ENCODE results near the gene CIB1.
"Not testable (repeated sequence)": the region's sequence is repeated elsewhere in the genome, so short reads cannot be mapped to it uniquely, and the experiment has no call there.

Gene CIB1

DNA sequence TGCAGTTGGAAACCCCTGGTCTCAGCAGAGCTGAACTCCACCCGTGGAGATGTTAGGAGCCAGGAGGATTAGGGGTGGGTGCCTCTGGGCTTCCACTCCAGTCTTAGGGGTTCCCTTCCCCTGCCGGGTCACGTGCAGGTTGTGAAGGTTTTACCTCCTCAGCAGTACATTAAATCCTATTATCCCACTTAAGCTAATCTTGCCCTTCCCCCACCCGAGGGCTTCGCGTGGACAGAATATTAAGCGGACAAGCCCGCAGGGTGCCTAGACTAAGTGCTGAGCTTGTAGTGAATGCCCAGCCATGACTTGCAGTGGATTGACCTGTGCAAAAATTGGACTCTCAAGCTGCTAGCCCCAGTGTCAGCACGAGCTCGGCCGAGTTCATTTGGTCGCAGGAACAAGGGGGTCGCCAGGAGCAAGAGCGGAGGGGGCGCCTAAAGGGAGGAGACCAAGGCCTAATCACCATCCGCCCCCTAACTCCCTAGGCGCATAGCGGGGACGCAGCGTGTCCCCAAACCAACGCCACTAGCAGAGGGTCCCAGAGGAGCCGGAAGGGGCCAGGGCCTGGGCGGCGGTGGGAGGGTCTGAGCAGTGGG, 33.1 kb downstream of the CIB1 start:
- DNase-seq (ENCODE audit: low read depth, low spot score): no peak

DNA sequence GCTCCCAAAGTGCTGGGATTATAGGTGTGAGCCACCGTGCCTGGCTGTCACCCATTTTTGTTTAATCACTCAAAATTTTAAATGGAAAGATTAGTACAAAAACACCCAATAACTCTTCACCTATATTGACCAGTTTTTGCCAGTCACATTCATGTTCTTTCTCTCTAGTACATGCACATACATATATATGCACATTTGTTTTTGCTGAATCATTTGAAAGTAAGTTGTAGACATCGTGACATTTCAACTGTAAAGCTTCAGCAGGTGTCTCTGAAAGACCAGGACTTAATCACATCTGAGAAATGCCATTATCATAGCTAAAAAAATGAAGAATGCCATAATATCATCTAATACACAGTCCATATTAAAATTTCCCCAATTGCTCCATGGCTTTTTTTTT, 39.1 kb downstream of the CIB1 start:
- no peak for DNase-seq (ENCODE audit: low read depth, low spot score)

DNA sequence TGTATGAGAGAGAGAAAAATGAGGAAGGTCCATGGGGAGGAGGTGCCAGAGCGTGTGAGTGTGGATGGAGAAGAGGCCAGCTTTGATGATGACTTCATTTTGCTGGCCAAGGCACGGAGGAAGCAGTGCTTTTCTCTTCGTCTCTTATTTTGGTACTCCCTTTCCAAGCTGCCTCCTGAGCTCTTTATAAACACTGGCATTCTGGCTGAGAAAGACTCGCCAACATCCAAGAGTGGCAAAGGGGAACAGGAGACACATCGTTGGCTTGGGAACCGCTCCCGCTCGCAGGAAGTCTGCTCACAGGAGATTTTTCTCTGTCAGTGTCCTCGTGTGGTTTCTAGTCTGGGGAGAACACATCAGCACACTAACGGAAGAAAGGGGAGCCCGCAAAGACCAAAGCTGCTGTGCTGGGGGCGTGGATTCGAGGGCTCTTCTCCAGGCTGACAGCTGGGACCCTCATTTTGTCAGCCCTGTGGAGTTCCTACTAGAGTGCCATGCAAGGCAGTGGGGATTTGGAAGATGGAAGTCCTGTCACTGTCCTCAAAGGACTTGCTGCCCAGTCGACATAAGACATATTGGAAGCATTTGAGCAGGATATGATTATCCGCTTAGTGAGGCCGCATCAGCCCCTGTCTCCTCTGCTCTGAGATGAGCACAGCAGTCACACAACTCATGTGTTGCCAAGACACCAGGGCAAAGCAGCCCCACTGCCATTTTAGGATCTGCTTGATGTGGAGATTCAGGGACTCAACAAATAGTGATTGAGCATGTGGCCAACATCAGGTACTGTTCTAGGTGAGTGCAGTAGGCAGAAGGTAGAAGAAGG, 40.6 kb downstream of the CIB1 start:
- DNase-seq (ENCODE audit: low read depth, low spot score): no peak

DNA sequence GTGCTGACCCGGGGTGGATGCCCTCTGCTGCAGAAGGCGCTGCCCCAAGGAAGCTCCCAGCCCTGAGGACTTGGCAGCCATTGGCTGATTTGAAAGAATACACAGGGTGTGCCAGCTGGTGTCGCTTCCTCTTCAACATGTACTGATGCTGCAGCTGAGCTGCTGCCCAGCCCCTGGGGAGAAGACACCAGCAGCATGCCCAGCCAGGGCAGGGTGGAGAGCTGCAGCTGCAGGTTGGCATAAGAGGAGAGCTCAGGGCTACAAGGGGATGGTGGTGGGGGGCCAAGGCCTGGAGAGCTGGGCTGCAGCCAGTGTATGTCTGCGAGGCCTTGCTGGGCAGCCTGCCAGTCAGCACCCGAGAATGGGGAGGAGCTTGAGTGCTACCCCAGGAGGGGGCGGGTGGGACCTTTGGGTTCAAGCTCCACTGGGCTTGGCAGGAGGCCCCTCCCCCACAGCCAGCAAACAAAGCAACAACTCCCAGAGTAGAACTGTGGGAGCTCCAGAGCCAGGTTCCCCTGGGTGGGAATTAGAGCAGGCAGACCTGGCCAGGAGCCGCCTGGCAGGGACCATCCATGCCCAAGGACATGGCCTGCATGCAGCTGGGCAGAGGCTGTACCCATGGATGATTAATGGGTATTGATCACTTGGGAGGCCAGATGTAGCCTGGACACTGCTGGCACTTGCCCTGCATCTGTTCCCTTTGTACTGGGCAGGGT, 41.8 kb downstream of the CIB1 start:
- DNase-seq (ENCODE audit: low read depth, low spot score): peak; percentile 72

DNA sequence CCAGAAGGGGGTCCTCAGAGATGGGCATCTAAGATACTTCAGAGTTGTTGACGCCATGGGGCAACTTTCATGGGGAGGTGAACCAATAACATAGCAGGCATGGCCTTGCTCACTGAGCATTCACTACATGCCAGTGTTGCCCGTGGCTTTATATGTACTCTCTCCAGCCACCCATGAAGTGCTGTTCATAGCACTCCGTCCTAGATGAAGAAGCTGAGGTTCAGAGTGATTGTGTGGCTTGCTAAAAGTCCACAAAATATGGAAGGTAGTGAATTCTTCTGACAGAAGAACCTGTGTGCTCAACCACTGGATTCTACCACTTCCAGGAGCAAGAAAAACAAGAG, 42.4 kb downstream of the CIB1 start:
- DNase-seq (ENCODE audit: low read depth, low spot score): no peak

DNA sequence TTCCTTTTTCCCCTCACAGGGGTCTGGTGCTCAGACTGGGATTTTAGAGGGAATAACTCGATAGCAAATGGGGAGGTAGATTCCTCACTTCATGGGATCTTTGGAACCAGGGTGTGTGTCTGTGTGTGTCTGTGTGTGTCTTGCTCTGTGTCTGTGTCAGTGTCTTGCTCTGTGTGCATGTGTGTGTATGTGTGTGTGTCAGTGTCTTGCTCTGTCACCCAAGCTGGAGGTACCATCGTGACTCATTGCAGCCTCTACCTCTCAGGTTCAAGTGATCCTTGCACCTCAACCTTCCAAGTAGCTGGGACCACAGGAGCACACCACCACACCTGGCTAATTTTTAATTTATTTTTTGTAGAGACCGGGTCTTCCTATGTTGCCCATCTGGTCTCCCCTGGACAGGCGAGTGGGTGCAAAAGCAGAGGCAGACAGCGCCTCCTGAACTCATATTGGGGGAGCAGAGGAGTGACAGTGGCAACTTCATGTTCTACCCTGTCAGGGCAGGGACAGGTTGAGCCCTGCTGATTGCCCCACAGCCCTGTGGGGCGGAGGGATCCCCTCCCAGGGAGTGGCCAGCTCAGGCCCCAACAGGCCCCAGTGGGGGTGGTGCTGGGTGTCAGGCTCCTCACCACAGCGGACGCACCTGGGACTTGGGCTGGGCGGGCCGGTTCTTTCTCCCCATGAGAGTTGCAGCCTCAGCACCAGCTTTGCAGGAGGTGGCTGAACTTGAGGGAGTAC, 43.0 kb downstream of the CIB1 start:
- DNase-seq (ENCODE audit: low read depth, low spot score): no peak

DNA sequence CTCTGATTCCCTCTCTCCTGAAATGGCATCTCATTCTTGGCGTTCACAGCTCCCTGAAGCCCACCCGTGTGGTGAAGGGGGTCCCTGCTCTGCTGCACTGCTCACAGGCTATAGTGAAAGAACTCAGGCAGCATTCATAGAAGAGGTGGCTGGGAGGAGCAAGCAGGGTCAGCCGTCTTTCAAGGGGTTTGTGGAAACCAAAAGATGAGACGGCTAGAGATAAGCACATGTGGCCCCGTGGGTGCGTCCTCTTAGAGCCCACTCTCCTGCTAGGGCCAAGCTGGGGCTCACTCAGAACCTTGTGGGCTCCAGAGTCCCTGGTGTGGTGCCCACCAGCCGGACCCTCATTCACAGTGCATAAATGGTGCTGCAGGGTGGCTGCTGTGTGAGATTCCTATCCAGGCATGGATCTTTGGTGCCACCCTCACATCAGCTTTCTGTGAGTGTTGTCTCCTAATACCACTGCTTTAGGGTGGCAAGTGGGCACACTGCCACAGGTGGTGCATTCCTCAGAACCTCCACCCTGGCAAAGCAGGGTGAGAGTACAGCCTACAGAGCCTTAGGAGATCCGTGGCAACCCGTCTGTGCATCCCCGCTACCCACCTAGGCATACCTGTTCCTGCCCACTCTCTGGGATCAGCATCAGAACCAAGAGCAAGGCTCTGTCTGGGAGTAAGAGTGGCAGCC, 43.8 kb downstream of the CIB1 start:
- DNase-seq (ENCODE audit: low read depth, low spot score): no peak

DNA sequence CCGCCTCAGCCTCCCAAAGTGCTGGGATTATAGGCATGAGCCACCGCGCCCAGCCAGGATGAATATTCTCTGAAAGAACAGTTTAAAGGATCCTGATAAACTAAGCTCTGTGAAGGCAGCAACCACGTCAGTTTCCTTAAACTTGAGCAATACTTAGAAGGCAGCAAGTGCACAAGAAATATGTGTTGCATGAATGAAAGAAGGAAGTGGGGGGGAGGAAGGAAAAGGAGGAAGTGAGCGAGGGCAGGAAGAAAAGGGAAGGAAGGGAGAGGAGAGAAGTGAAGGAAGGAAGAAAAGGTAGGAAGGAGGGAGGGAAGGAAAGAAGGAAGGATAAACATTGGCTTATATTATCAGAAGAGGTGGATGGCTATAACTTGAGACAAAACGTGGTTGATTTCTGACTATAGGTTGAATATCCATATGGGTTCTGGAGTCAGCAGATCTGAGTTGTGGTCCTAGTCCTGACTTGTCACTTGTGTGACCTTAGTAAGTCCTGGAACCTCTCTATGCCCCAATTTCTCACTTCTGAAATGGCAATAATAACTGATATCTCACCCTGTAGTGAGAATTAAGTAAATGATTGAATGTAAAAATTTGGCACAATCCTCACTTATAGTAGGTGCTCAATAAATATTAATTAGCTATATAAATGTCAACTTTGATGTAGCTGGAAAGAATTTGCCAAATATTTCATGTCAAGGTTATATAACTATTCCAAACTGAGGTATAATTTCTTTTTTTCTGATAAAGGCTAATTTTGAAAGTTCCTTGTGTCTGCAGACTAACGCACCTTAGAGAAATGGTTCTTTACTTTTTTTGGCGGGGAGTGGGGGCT, 44.6 kb downstream of the CIB1 start:
- DNase-seq (ENCODE audit: low read depth, low spot score): no peak

DNA sequence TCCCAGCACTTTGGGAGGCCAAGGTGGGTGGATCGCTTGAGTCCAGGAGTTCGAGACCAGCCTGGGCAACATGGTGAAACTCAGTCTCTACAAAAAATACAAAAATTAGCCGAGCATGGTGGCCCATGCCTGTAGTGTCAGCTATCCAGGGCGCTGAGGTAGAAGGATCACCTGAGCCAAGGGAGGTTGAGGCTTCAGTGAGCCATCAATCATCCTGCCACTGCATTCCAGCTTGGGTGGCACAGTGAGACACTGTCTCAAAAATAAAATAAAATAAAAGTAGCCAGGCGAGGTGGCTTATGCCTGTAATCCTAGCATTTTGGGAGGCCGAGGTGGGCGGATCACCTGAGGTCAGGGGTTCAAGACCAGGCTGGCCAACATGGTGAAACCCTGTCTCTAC, 45.7 kb downstream of the CIB1 start:
- DNase-seq (ENCODE audit: low read depth, low spot score): not testable (repeated sequence)

DNA sequence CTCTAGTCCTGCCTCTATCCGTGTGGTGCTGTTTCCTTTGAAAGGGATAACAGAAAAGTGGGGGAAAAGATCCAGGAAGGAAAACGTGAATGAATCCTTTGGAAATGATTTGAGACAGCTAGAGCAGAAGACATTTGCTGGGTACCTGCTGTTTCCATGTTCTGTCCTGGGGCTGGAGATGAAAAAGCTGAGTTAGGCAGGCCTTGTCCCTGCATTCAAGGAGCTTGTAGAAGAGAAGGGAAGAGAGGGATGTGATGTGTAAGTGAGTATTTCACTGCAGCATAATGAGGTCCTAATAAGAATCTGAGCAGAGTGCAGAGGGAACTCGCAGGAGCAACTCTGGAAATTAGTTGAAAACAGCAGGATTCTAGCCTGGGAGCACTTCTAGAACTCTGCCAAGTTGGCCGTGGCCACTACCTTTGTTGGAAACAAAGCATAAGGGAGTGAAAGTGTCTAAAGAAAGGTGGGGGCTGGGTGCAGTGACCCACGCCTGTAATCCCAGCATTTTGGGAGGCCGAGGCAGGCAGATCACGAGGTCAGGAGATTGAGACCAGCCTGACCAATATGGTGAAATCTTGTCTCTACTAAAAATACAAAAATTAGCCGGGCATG, 46.4 kb downstream of the CIB1 start:
- no peak for DNase-seq (ENCODE audit: low read depth, low spot score)

DNA sequence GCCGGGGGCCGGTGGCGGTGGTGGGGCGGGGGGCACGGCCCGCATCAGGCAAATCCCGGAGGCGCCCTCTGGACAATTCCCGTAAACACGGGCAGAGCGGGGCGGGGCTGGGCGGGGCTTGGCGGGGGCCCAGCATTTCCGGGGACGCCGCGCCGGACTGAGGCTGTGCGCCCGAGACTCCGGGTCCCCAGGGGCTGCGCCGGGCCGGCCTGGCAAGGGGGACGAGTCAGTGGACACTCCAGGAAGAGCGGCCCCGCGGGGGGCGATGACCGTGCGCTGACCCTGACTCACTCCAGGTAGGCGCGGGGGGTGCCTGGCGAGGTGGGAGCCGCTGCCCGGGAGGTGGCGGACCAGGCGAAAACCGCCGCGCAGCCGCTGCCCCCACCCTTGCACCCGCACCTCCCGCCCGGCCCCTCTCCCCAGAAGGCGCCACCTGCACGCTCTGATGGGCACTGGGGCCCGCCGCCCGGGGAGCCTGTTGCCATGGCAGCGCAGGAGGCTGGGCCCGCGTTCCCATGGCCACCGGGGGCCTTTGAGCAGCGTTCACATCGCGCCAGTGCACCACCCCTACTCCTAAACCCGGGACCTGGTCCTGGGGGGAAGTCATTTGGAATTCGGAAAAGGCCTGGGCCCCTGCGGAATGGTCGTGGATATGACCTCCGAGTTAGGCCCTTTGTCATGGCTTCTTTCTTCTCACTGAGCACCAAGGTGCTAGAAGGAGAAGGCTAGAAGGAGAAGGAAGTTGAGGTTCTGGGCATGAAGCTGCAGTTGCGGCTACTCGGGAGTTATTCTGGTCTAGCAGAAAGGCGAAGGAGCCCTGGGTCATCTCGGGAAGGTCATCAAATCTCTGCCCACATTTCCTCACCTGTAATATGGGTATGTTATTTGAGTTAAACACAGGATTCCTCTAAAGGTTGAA, 48.7 kb downstream of the CIB1 start:
- peak; percentile 75 for DNase-seq (ENCODE audit: low read depth, low spot score)

DNA sequence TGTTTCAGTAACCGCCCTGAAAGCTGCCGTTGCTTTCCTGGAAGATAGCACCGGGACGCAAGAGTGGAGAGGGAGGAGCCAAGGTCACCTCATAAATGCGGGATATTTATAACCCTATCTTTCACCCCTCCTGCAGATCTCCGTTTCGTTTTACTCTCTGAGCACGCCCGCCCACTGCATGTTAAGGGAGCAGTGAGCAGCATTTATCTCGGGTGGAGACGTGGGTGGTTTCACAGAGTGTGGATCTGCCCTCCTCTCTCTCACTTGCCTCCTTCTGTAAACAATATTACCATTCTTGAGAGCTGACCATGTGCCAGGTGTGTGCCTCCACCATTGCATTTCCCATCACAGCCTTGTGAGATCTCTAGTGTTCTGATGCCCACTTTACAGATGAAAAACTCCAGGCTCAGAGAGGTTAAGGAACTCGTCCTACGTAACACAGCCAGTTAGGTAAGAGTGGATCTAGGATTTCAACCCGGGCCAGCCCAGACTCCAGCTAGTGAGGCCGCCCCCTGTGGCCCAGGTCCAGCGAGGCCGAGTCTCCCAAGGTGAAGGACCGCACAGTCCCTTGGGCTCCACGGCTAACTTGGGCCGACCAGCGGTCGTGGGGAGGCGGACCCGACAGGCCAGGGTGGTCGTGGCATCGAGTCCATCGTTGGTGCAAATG, 49.5 kb downstream of the CIB1 start:
- no peak for DNase-seq (ENCODE audit: low read depth, low spot score)

DNA sequence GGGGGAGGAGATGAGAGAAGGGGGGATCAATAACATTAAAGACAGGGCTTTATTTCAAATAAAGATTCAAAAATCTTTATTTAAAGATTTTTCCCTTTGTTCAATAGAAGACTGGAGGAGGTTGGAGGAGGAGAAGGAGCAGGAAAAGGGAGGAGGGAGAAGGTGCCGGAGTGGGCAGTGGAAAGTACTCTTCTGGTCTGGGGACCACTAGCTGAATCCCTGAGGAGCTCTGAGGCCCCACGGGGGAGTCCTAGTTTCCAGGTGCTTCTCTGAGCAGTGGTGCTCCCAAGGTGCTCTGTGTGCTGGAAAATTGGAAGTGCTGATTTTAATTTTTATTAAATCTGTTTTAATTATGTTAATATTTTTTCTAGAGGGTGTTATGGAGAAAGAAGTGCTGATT, 52.0 kb downstream of the CIB1 start:
- no peak for DNase-seq (ENCODE audit: low read depth, low spot score)
